Heart left ventricle (tissue), 13 donors: ENCODE measurements around the gene SLC16A11.

Experiments
- CTCF ChIP-seq, 12 donors: fragments of 200-600 bp; sonication (generic) in 4 of 12; IDR thresholded peaks; one replicate each; pipeline versions ENCODE4 v1.5.0 to v1.8.0; 2018 to 2022; ENCODE audit warnings: antibody characterized with exemption in 12 of 12, mild to moderate bottlenecking in 5 of 12
- POLR2A ChIP-seq, 2 donors: fragments of 450-650 bp; IDR thresholded peaks; one replicate each; pipeline ENCODE4 v1.6.1; 2017; ENCODE audit warnings: antibody characterized with exemption in 2 of 2, mild to moderate bottlenecking in 2 of 2, moderate library complexity in 2 of 2
- donor health status: ischemic (EF 13 %, LVEDD 7.1; RV severe dilation, severe dysfunction).
- donor health status: DM: no; HTN: yes; CAD: no.
- donor health status: DM: no; HTN: no; CAD: no.
- donor health status: ischemic (EF 25% LVEDD 6.9; RV normal size, moderate dysfunction).
- donor health status: ischemic (EF 25% LVEDD 5.7; RV mildly dilated, moderate dysfunction).
- donor health status: ischemic (EF 35%, LVEDD 5.7; RV mildly dilated, moderate dysfunction).
- donor health status: nonischemic (EF 11% LVEDD 7.7; RV severe dilation, severe dysfunction).
- donor health status: DM: yes; HTN: yes; CAD: no.
- donor health status: PGD.
- donor health status: ischemic (EF 29% LVEDD 5.4; RV normal size, mild dysfunction).
- donor health status: nonischemic (EF 23%, LVEDD 6.1; RV moderate dilation, normal function).

- TF ChIP-seq CTCF (IDR thresholded peaks at IDR 0.05) (no peak), POLR2A (IDR thresholded peaks at IDR 0.05) (no peak)
These were observed 31.0 kb upstream of the SLC16A11 start for GRCh38 chr17:7074931-7075330.
